Lower leg skin (tissue), 4 donors: ENCODE measurements around the gene SKAP1. TPM values are rescaled to one million over a fixed set of nuclear protein-coding genes. Genes with fewer than 3 reads are reported as not detected.

ENCODE experiments used
- DNase-seq, 2 donors: peaks; one replicate each; pipeline ENCODE4 v3.0.0-alpha.2; 2019; ENCODE audit warnings: low spot score in 2 of 2
- H3K4me3 ChIP-seq: fragments of 200-600 bp; sonication (generic); 2 replicates; pipeline ENCODE4 v1.5.1; 2017; ENCODE audit warnings: mild to moderate bottlenecking, low read depth; ENCODE audit not compliant: poor library complexity, severe bottlenecking
- CTCF ChIP-seq, 3 donors: fragments of 450-650 bp; IDR thresholded peaks; one replicate each; pipeline ENCODE4 v1.5.1; 2016; ENCODE audit warnings: antibody characterized with exemption in 3 of 3, mild to moderate bottlenecking in 3 of 3, moderate library complexity in 2 of 3
- POLR2A ChIP-seq, 2 donors: fragments of 450-650 bp; IDR thresholded peaks; one replicate each; pipeline ENCODE4 v1.6.1; 2016 to 2017; ENCODE audit warnings: antibody characterized with exemption in 2 of 2, mild to moderate bottlenecking in 1 of 2, moderate library complexity in 1 of 2
- WGBS, 2 donors: methylation state at CpG; one replicate each; pipeline ENCODE4 v1.1.5; 2018; 5-methylcytosine and 5-hydroxymethylcytosine counted together
- intact Hi-C: fragments of 100-400 bp; cut with DNase I; formaldehyde crosslinking; loops from one replicate; pipeline ENCODE4 v1.15.0; 2023; ENCODE audit warnings: low total_unique reads
- total RNA-seq, 4 donors: library from RNA; depleted of rRNA; stranded (reverse); fragments of >200 nt; gene quantifications; one replicate each; pipeline ENCODE4 v1.1.0, GENCODE V29; 2016

Gene SKAP1
- total RNA-seq: 1 to 10 TPM in 1 of 4 donors, under 1 TPM in 1, not detected in 2; 0.99 to 1.2 TPM

- intact Hi-C loops: no loop called here
- H3K4me3 ChIP-seq: no peak within 1 kb of the TSS
- WGBS, 2 donors: 33 to 43% methylated on average over 25 to 29 of the region's 65 CpGs
- DNase-seq: no peak
- no peak for TF ChIP-seq CTCF (IDR thresholded peaks at IDR 0.05)
- no peak for TF ChIP-seq POLR2A (IDR thresholded peaks at IDR 0.05)
Observed at GRCh38 chr17:48429638-48430586, at the start of gene SKAP1. Gene SKAP1, minus strand, starts transcription at chr17:48430214.

- no peak for DNase-seq
- no peak for TF ChIP-seq POLR2A (IDR thresholded peaks at IDR 0.05)
- no peak for TF ChIP-seq CTCF (IDR thresholded peaks at IDR 0.05)
- WGBS, 2 donors: 85 to 88% methylated on average over 2 of the region's 2 CpGs
- no peak overlapping the region for H3K4me3 ChIP-seq
- intact Hi-C loops: no loop called here
Observed at GRCh38 chr17:48479014-48479402, 49.0 kb upstream of the SKAP1 start.

GRCh38 chr17:48478224-48479013, 48.4 kb upstream of the SKAP1 start:
- no peak for DNase-seq
- H3K4me3 ChIP-seq: no peak overlapping the region
- no peak for TF ChIP-seq POLR2A (IDR thresholded peaks at IDR 0.05)
- TF ChIP-seq CTCF (IDR thresholded peaks at IDR 0.05): no peak
- 75 to 83% methylated on average over 9 of the region's 9 CpGs for WGBS, 2 donors
- intact Hi-C loops: no loop called here

GRCh38 chr17:48477221-48477620, 47.2 kb upstream of the SKAP1 start:
- TF ChIP-seq POLR2A (IDR thresholded peaks at IDR 0.05) (no peak), CTCF (IDR thresholded peaks at IDR 0.05) (no peak)
- intact Hi-C loops: no loop called here
- no peak for DNase-seq
- H3K4me3 ChIP-seq: no peak overlapping the region
- 48 to 57% methylated on average over 1 of the region's 1 CpG for WGBS, 2 donors

- WGBS, 2 donors: 58 to 68% methylated on average over 6 of the region's 6 CpGs
- intact Hi-C loops: no loop called here
- DNase-seq: no peak
- no peak for TF ChIP-seq CTCF (IDR thresholded peaks at IDR 0.05)
- TF ChIP-seq POLR2A (IDR thresholded peaks at IDR 0.05): no peak
- H3K4me3 ChIP-seq: no peak overlapping the region
Observed at GRCh38 chr17:48472411-48473281, 42.6 kb upstream of the SKAP1 start.
